ENCODE results near the gene PDE4D. TPM values are rescaled to one million over a fixed set of nuclear protein-coding genes. Genes with fewer than 3 reads are reported as not detected.

Gene PDE4D
- total RNA-seq, 1 donor from 2014 or later, result 85.8 TPM

DNA sequence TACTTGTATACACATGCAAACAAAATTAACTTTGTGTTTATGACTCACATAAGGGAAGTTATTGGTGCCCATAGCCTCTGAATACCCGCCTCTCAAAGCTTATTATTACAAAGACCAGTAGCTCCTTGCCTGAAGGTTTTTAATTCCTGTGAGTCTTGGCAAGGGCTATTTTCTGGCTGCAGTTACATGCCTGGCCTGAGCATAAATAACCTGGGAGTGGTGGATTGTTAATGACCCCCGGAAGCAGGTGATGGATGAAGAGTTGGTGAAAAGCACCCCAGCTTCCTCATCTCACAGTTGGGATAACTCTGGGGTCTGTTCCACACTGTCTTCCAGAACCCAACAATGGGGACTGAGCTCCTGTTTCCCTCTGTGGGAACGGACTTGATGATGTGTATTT, 594.5 kb downstream of the PDE4D start:
- ATAC-seq, result no peak
- no peaks in the 10 kb centered on the region for H3K36me3 ChIP-seq
- H3K27me3 ChIP-seq, result no peaks in the 10 kb centered on the region
- H3K4me1 ChIP-seq, result no peaks in the 10 kb centered on the region
- intact Hi-C loops (cut with DNase I), result no loop called here
- no peak for DNase-seq
- H3K27ac ChIP-seq, result no peak overlapping the region
- no peak overlapping the region for H3K4me3 ChIP-seq
- H3K9me3 ChIP-seq, result no peaks in the 10 kb centered on the region
- TF ChIP-seq, protein P1, sequence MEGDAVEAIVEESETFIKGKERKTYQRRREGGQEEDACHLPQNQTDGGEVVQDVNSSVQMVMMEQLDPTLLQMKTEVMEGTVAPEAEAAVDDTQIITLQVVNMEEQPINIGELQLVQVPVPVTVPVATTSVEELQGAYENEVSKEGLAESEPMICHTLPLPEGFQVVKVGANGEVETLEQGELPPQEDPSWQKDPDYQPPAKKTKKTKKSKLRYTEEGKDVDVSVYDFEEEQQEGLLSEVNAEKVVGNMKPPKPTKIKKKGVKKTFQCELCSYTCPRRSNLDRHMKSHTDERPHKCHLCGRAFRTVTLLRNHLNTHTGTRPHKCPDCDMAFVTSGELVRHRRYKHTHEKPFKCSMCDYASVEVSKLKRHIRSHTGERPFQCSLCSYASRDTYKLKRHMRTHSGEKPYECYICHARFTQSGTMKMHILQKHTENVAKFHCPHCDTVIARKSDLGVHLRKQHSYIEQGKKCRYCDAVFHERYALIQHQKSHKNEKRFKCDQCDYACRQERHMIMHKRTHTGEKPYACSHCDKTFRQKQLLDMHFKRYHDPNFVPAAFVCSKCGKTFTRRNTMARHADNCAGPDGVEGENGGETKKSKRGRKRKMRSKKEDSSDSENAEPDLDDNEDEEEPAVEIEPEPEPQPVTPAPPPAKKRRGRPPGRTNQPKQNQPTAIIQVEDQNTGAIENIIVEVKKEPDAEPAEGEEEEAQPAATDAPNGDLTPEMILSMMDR (IDR thresholded peaks at IDR 0.05), result no peak

DNA sequence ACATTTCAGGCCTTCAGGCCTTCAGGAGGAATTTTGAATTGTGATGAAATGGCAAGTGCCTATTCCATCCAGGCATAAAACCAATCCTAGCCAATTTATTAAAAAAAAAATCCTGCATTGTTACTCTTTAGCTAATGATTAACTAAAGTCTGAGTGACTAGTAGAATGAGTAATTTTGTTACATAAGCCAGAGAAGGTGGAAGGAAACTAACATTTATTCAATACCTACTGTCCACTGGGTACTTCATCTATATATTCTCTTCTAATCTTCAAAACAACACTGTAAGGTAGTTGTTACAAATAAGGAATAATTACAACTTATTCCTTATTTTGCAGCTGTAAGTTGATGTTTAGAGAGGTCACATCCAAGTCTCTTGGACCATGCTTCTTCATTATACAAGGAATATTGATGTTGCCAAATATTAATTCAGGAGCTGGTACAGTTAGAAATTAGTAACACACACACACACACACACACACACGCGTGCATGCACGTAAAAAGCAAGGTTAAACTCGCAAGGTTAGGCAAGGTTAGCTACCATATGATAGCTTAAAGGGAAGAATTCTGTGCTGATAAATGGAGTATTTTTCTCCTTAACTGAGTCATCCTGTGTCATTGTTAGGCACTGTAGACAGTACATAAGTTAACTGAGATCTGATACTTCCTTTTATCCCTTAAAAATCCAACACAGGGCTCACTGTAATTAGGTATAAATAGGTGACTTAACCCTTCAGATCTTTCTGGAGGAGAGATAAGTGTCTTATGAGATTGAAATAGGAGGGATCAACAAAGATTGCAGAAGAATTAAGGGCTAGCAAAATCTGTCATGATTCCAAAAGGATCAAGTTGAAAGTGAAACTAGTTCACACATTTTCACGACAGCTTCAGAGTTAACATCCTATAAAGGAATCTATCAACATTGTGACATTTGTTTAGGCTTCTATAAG, 596.9 kb downstream of the PDE4D start:
- Histone ChIP-seq H3K36me3 (no peaks in the 10 kb centered on the region), H3K4me3 (peak overlapping the region; percentile 38), H3K4me1 (no peaks in the 10 kb centered on the region), H3K9me3 (no peaks in the 10 kb centered on the region), H3K27me3 (no peaks in the 10 kb centered on the region), H3K27ac (peak overlapping the region; percentile 70)
- intact Hi-C loops (cut with DNase I), result no loop called here
- ATAC-seq (no peak), DNase-seq (no peak)
- TF ChIP-seq, protein P1 (IDR thresholded peaks at IDR 0.05), result no peak

- H3K9me3 ChIP-seq, result no peaks in the 10 kb centered on the region
- H3K27ac ChIP-seq, result no peak overlapping the region
- H3K36me3 ChIP-seq, result no peaks in the 10 kb centered on the region
- no peak overlapping the region for H3K4me3 ChIP-seq
- H3K27me3 ChIP-seq, result no peaks in the 10 kb centered on the region
- no peak for ATAC-seq
- H3K4me1 ChIP-seq, result no peaks in the 10 kb centered on the region
- TF ChIP-seq, protein P1 (IDR thresholded peaks at IDR 0.05), result no peak
- DNase-seq, result no peak
- intact Hi-C loops (cut with DNase I), result no loop called here
These were observed 599.8 kb downstream of the PDE4D start for GRCh38 chr5:59293700-59294099.

DNA sequence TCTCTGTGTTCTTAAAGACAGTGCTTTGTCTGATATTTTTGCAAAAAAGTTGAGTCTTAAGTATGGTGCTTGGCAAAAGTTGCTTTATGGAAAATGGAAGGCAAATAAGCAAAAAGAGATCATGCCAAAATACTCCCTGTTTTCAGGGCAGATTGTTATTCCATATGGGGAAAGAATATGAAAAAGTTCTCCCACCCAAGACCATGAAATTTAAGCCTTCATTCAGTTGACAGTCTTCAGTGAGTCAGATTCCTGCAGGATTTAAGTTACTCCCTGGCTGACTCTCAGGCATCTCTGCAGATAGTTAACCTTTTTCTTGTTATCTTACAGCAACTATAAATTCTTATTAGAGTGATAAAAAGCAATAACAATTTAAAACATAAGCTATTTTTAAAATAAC, 601.6 kb downstream of the PDE4D start:
- Histone ChIP-seq H3K36me3 (no peaks in the 10 kb centered on the region), H3K27me3 (no peaks in the 10 kb centered on the region), H3K4me3 (no peak overlapping the region), H3K9me3 (no peaks in the 10 kb centered on the region), H3K27ac (no peak overlapping the region), H3K4me1 (no peaks in the 10 kb centered on the region)
- ATAC-seq, result no peak
- no peak for DNase-seq
- intact Hi-C loops (cut with DNase I), result no loop called here
- TF ChIP-seq, protein P1 (IDR thresholded peaks at IDR 0.05), result no peak

DNA sequence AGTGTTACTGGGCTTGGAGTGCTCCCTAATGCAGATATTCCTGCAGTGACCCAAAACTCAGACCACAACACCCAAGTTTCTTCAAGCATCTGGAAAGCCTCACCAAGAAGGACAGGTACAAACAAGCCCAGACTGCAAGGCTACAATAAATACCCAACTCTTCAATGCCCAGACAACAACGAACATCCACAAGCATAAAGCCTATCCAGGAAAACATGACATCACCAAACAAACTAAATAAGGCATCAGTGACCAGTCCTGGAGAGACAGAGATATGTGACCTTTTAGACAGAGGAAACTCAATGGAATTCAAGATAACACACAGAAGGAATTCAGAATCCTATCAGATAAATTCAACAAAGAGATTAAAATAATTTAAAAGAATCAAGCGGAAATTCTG, 605.6 kb downstream of the PDE4D start:
- no peak for ATAC-seq
- H3K9me3 ChIP-seq, result no peaks in the 10 kb centered on the region

More for the DNA sequence above, 605.6 kb downstream of the PDE4D start:
- H3K36me3 ChIP-seq, result no peaks in the 10 kb centered on the region
- TF ChIP-seq, protein P1 (IDR thresholded peaks at IDR 0.05), result no peak
- H3K27me3 ChIP-seq, result no peaks in the 10 kb centered on the region
- H3K4me3 ChIP-seq, result no peak overlapping the region
- no peak overlapping the region for H3K27ac ChIP-seq
- H3K4me1 ChIP-seq, result no peaks in the 10 kb centered on the region
- intact Hi-C loops (cut with DNase I), result no loop called here
- DNase-seq, result no peak

Measured in upper lobe of right lung (tissue), 1 donor.